NB4 (cell line): ENCODE measurements around the gene BAHD1.

ENCODE experiments used
- DNase-seq: peaks from one replicate; pipeline ENCODE4 v3.0.0; 2010; ENCODE audit warnings: low read depth
- H3K4me3 ChIP-seq: one replicate; pipeline ENCODE4 v1.5.1; 2011; ENCODE audit warnings: mild to moderate bottlenecking, low read depth, low read length, moderate library complexity
- MYC ChIP-seq: IDR thresholded peaks from 2 replicates; pipeline ENCODE4 v1.6.1; 2011; ENCODE audit warnings: low read depth, low read length
- POLR2A ChIP-seq: IDR thresholded peaks from 2 replicates; pipeline ENCODE4 v1.6.1; 2011; ENCODE audit warnings: mild to moderate bottlenecking; ENCODE audit not compliant: insufficient read length; ENCODE audit errors: extremely low read depth
- TF ChIP-seq, protein P1 (sequence below): IDR thresholded peaks from one replicate; pipeline ENCODE4 v1.5.1; 2012; ENCODE audit warnings: low read depth, low read length
- TF ChIP-seq, protein P2 (sequence below): IDR thresholded peaks from 2 replicates; pipeline ENCODE4 v1.6.1; 2011; ENCODE audit warnings: low read depth, low read length

The BAHD1 gene

GRCh38 chr15:40440743-40441564 lies at the start of gene BAHD1:
Gene BAHD1, plus strand, starts transcription at chr15:40440953. Its CDS starts 17,512 bp downstream, at chr15:40458465.
- H3K4me3 ChIP-seq = peak within 1 kb of the TSS; percentile 59
- TF ChIP-seq MYC = peak; percentile 73; the same call in 1 of the 2 replicates
- TF ChIP-seq POLR2A = peak; percentile 32
- TF ChIP-seq, protein P1, sequence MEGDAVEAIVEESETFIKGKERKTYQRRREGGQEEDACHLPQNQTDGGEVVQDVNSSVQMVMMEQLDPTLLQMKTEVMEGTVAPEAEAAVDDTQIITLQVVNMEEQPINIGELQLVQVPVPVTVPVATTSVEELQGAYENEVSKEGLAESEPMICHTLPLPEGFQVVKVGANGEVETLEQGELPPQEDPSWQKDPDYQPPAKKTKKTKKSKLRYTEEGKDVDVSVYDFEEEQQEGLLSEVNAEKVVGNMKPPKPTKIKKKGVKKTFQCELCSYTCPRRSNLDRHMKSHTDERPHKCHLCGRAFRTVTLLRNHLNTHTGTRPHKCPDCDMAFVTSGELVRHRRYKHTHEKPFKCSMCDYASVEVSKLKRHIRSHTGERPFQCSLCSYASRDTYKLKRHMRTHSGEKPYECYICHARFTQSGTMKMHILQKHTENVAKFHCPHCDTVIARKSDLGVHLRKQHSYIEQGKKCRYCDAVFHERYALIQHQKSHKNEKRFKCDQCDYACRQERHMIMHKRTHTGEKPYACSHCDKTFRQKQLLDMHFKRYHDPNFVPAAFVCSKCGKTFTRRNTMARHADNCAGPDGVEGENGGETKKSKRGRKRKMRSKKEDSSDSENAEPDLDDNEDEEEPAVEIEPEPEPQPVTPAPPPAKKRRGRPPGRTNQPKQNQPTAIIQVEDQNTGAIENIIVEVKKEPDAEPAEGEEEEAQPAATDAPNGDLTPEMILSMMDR = no peak
- TF ChIP-seq, protein P2, sequence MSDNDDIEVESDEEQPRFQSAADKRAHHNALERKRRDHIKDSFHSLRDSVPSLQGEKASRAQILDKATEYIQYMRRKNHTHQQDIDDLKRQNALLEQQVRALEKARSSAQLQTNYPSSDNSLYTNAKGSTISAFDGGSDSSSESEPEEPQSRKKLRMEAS = peak; percentile 85
- DNase-seq = peak; percentile 98

DNA sequence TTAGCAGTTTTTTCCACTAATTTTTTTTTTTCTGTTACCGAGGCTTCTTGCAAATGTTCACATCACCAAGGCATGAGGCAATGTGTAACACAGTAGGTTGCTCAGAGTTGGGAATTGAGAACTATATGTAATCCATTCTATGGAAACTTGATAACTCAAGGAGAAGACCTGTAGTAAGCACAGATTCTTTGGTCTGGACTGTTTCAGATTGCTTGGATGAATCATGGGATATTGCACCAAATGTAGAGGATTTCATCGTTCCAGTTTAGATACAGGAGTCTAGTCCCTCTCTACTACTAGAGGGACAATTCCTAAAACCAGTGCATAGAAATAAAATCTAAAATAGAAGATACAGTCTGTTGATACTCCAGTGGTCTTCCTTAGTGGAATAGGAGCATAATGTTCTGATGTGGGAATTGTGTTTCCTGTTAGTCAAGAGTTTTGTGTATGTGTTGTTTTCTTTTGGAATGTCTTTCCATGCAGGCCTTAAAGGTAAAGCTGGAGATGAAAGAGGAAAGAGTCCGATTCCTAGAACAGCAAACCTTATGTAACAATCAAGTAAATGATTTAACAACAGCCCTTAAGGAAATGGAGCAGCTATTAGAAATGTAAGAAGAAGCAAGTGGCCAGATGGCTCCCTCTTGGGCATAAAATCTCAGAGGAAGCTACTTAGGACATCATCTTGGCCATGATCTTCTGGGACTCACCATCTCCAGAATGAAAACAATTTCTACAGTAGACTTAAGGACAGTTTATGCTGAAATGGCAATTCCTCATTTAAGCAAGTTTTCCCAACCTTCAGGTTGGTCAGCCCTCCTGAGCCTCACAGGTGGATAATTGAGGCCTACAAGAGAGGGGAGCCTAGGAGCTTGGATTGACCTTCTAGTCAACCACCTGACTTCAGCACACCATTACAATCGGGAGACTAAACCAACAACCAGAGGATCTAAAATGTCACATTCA lies 47.5 kb upstream of the BAHD1 start:
- TF ChIP-seq POLR2A (no peak), MYC (no peak)
- TF ChIP-seq, protein P1 = no peak
- TF ChIP-seq, protein P2 = no peak
- H3K4me3 ChIP-seq = no peak overlapping the region
- no peak for DNase-seq

- no peak for DNase-seq
- no peak overlapping the region for H3K4me3 ChIP-seq
- TF ChIP-seq, protein P1 = no peak
- no peak for TF ChIP-seq POLR2A
- TF ChIP-seq MYC = no peak
- TF ChIP-seq, protein P2 = no peak
Measured at GRCh38 chr15:40397688-40398412, 42.9 kb upstream of the BAHD1 start.

DNA sequence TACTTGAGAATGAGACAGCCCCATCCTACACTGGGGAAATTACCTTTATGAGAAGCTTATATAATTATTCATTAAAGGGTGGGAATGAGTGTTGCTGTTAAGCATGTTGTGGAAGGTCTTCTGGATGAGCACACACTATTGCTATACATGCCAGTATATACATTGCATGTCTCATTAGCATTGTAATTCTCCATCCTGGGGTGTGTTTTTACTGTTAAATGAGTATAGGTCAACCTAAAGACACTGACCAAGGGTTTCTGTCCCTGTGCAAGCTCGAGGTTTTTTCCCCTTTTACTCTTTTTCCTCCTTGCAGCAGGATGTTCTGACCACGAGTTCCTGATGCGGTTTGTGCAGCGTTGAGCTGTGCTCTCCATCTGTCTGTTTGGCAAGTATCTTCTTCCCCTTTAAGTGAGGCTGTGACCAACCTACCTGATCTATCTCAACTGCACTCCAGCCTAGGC lies 42.3 kb upstream of the BAHD1 start:
- H3K4me3 ChIP-seq = no peak overlapping the region

More for the DNA sequence above, 42.3 kb upstream of the BAHD1 start:
- DNase-seq = peak; percentile 93
- TF ChIP-seq, protein P2 = peak; percentile 91
- TF ChIP-seq, protein P1 = no peak
- TF ChIP-seq MYC = peak; percentile 92
